ENCODE data around the gene GRIA1. TPM values are rescaled to one million over a fixed set of nuclear protein-coding genes. Genes with fewer than 3 reads are reported as not detected.

The GRIA1 gene
- total RNA-seq, 3 donors from 2014 or later: 0.10 to 0.54 TPM; not detected in 1

- no peak overlapping the region for H3K4me3 ChIP-seq
- ATAC-seq: no peak
- H3K9me3 ChIP-seq: no peaks in the 10 kb centered on the region
- no peak for TF ChIP-seq CTCF (IDR thresholded peaks at IDR 0.05)
- DNase-seq: no peak
- no peaks in the 10 kb centered on the region for H3K4me1 ChIP-seq (ENCODE audit: low read depth)
- H3K36me3 ChIP-seq (ENCODE audit: low read depth): no peaks in the 10 kb centered on the region
- intact Hi-C loops (cut with DNase I, micrococcal nuclease): no loop called here
Measured at GRCh38 chr5:153623124-153623523, 132.7 kb downstream of the GRIA1 start.

GRCh38 chr5:153623751-153624450, 133.4 kb downstream of the GRIA1 start:
- no peak for TF ChIP-seq CTCF (IDR thresholded peaks at IDR 0.05)
- intact Hi-C loops (cut with DNase I, micrococcal nuclease): no loop called here
- Histone ChIP-seq H3K9me3 (no peaks in the 10 kb centered on the region), H3K4me1 (ENCODE audit: low read depth) (no peaks in the 10 kb centered on the region), H3K36me3 (ENCODE audit: low read depth) (no peaks in the 10 kb centered on the region), H3K4me3 (no peak overlapping the region)
- ATAC-seq (no peak), DNase-seq (no peak)

GRCh38 chr5:153624451-153624765, 133.9 kb downstream of the GRIA1 start:
- DNase-seq (no peak), ATAC-seq (no peak)
- Histone ChIP-seq H3K9me3 (no peaks in the 10 kb centered on the region), H3K4me1 (ENCODE audit: low read depth) (no peaks in the 10 kb centered on the region), H3K36me3 (ENCODE audit: low read depth) (no peaks in the 10 kb centered on the region), H3K4me3 (no peak overlapping the region)
- intact Hi-C loops (cut with DNase I, micrococcal nuclease): no loop called here
- TF ChIP-seq CTCF (IDR thresholded peaks at IDR 0.05): no peak

GRCh38 chr5:153625826-153626354, 135.4 kb downstream of the GRIA1 start:
- ATAC-seq (no peak), DNase-seq (no peak)
- TF ChIP-seq CTCF (IDR thresholded peaks at IDR 0.05): no peak
- Histone ChIP-seq H3K4me1 (ENCODE audit: low read depth) (no peaks in the 10 kb centered on the region), H3K4me3 (no peak overlapping the region), H3K36me3 (ENCODE audit: low read depth) (no peaks in the 10 kb centered on the region), H3K9me3 (no peaks in the 10 kb centered on the region)
- intact Hi-C loops (cut with DNase I, micrococcal nuclease): no loop called here

GRCh38 chr5:153626836-153627235, 136.4 kb downstream of the GRIA1 start:
- H3K36me3 ChIP-seq (ENCODE audit: low read depth): no peaks in the 10 kb centered on the region
- no peaks in the 10 kb centered on the region for H3K4me1 ChIP-seq (ENCODE audit: low read depth)

More at GRCh38 chr5:153626836-153627235, 136.4 kb downstream of the GRIA1 start:
- Histone ChIP-seq H3K9me3 (no peaks in the 10 kb centered on the region), H3K4me3 (no peak overlapping the region)
- no peak for DNase-seq
- no peak for TF ChIP-seq CTCF (IDR thresholded peaks at IDR 0.05)
- ATAC-seq: no peak
- intact Hi-C loops (cut with DNase I, micrococcal nuclease): no loop called here
